ENCODE measurements around the gene SPATA32. TPM values are rescaled to one million over a fixed set of nuclear protein-coding genes. Genes with fewer than 3 reads are reported as not detected.
A peak's percentile ranks its signal among the peaks of the same experiment; 100 is the strongest.
"Not testable (repeated sequence)": the region's sequence is repeated elsewhere in the genome, so short reads cannot be mapped to it uniquely, and the experiment has no call there.

SPATA32 gene
- total RNA-seq, 1 donor: not detected

- DNase-seq (ENCODE audit: low read depth): peak; percentile 92
- no peak overlapping the region for H3K4me3 ChIP-seq (ENCODE audit: low read depth, low read length)
- TF ChIP-seq, protein P1, sequence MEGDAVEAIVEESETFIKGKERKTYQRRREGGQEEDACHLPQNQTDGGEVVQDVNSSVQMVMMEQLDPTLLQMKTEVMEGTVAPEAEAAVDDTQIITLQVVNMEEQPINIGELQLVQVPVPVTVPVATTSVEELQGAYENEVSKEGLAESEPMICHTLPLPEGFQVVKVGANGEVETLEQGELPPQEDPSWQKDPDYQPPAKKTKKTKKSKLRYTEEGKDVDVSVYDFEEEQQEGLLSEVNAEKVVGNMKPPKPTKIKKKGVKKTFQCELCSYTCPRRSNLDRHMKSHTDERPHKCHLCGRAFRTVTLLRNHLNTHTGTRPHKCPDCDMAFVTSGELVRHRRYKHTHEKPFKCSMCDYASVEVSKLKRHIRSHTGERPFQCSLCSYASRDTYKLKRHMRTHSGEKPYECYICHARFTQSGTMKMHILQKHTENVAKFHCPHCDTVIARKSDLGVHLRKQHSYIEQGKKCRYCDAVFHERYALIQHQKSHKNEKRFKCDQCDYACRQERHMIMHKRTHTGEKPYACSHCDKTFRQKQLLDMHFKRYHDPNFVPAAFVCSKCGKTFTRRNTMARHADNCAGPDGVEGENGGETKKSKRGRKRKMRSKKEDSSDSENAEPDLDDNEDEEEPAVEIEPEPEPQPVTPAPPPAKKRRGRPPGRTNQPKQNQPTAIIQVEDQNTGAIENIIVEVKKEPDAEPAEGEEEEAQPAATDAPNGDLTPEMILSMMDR (IDR thresholded peaks at IDR 0.05; ENCODE audit: insufficient read depth, low read length): no peak
These were observed 45.6 kb upstream of the SPATA32 start for GRCh38 chr17:45307290-45308015.

DNA sequence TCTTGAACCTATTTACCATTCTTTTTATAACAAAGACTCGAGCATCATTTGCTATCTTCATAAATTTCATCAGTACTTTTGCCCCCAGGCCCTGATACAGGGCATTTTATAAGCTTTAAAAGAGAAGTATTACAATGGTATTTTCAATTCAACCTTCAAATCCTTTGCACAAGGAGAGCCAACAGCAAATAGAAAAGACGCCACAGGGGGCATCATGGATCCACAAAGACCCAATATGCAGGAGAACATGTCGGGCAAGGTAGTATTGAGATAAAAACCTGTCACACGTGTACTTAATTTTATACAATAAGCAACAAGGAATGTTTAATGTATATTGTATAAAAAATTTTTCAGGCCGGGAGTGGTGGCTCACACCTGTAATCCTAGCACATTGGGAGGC is 44.7 kb upstream of the SPATA32 start:
- DNase-seq (ENCODE audit: low read depth): no peak
- TF ChIP-seq, protein P1 (IDR thresholded peaks at IDR 0.05; ENCODE audit: insufficient read depth, low read length): peak; percentile 23
- no peak overlapping the region for H3K4me3 ChIP-seq (ENCODE audit: low read depth, low read length)

DNA sequence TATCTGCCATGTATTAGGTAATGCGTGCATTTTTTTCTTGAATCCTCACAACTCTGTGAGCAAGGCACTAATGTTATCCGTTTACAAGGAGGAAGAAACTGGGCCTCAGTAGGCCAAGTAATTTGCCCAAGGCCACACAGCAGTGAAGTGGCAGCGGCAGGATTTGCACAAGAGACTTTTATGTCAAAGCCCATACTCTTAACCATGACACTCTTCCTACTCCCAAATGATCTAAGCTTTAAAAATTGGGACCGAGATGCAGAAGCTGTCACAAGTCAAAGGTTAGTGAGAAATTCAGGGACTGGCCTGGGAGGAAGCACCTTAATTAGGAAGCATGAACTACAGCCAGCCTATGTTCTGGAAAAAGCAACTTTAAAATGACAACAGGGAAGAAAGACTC is 44.2 kb upstream of the SPATA32 start:
- no peak overlapping the region for H3K4me3 ChIP-seq (ENCODE audit: low read depth, low read length)
- TF ChIP-seq, protein P1 (IDR thresholded peaks at IDR 0.05; ENCODE audit: insufficient read depth, low read length): no peak
- no peak for DNase-seq (ENCODE audit: low read depth)

DNA sequence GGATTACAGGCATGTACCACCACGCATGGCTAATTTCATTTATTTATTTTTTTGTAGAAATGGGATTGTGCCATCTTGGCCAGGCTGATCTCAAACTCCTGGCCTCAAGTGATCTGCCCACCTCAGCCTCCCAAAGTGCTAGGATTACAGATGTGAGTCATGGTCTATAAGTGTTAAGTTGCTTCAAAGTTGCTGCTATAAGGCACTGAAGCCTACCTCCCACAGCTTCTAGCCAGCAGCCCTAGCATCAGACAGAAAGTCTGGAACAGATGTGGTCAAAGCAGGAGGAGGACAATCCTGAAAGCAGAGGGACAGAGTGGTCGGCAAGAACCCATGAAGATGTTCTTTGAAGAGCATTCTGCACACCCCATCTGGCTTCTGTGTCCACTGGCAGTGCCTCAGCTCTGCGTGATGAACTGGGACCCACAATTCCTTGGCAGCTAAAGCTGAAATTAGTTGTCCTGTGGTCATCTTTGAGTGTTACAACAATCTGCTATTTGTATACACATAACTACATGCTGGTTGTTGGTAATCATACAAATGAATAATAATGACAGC is 43.7 kb upstream of the SPATA32 start:
- H3K4me3 ChIP-seq (ENCODE audit: low read depth, low read length): no peak overlapping the region
- DNase-seq (ENCODE audit: low read depth): no peak
- TF ChIP-seq, protein P1 (IDR thresholded peaks at IDR 0.05; ENCODE audit: insufficient read depth, low read length): no peak

- no peak overlapping the region for H3K4me3 ChIP-seq (ENCODE audit: low read depth, low read length)
- TF ChIP-seq, protein P1 (IDR thresholded peaks at IDR 0.05; ENCODE audit: insufficient read depth, low read length): no peak
- peak; percentile 92 for DNase-seq (ENCODE audit: low read depth)
These were observed 40.8 kb upstream of the SPATA32 start for GRCh38 chr17:45302649-45303173.

- DNase-seq (ENCODE audit: low read depth); H3K4me3 ChIP-seq (ENCODE audit: low read depth, low read length): not testable (repeated sequence)
These were observed 40.3 kb upstream of the SPATA32 start for GRCh38 chr17:45302220-45302619.

DNA sequence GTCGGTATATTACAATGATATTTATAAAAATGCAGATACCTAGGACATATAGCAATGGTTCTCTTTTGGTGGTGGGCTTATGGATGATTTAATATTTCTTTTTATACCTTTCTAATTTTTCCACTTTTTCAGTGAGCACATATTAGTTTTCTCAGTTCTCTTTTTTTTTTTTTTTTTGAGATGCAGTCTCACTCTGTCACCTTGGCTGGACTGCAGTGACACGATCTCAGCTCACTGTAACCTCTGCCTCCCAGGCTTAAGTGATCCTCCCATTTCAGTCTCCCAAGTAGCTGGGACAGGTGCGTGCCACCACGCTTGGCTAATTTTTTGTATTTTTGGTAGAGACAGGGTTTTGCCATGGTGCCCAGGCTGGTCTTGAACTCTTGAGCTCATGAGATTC is 39.8 kb upstream of the SPATA32 start:
- no peak overlapping the region for H3K4me3 ChIP-seq (ENCODE audit: low read depth, low read length)
- DNase-seq (ENCODE audit: low read depth): no peak
- TF ChIP-seq, protein P1 (IDR thresholded peaks at IDR 0.05; ENCODE audit: insufficient read depth, low read length): no peak
